Gastroesophageal sphincter (tissue), 3 donors: ENCODE data around the gene RIMBP2.

Experiments
- CTCF ChIP-seq, 4 experiments: fragments of 200-600 bp in 2 of 4; fragments of 450-650 bp in 2 of 4; sonication (generic) in 1 of 4; IDR thresholded peaks; one replicate each; pipeline ENCODE4 v1.5.1; 2017 to 2019; ENCODE audit warnings: antibody characterized with exemption in 4 of 4, mild to moderate bottlenecking in 2 of 4, moderate library complexity in 2 of 4
- EP300 ChIP-seq: sonication (generic); formaldehyde crosslinking; IDR thresholded peaks from one replicate; pipeline ENCODE4 v1.6.1; 2017; ENCODE audit warnings: antibody characterized with exemption, mild to moderate bottlenecking
- POLR2A ChIP-seq, 2 donors: fragments of 450-650 bp; IDR thresholded peaks; one replicate each; pipeline ENCODE4 v1.6.1; 2017; ENCODE audit warnings: antibody characterized with exemption in 2 of 2, mild to moderate bottlenecking in 2 of 2, moderate library complexity in 1 of 2
- POLR2AphosphoS5 ChIP-seq: sonication (generic); formaldehyde crosslinking; IDR thresholded peaks from one replicate; pipeline ENCODE4 v1.6.1; 2017; ENCODE audit warnings: antibody characterized with exemption

GRCh38 chr12:130451001-130451930 is 264.8 kb downstream of the RIMBP2 start:
- TF ChIP-seq EP300 (no peak), CTCF (IDR thresholded peaks at IDR 0.05) (no peak), POLR2A (IDR thresholded peaks at IDR 0.05) (no peak), POLR2AphosphoS5 (no peak)
